ENCODE measurements around the gene STARD3.

The STARD3 gene

DNA sequence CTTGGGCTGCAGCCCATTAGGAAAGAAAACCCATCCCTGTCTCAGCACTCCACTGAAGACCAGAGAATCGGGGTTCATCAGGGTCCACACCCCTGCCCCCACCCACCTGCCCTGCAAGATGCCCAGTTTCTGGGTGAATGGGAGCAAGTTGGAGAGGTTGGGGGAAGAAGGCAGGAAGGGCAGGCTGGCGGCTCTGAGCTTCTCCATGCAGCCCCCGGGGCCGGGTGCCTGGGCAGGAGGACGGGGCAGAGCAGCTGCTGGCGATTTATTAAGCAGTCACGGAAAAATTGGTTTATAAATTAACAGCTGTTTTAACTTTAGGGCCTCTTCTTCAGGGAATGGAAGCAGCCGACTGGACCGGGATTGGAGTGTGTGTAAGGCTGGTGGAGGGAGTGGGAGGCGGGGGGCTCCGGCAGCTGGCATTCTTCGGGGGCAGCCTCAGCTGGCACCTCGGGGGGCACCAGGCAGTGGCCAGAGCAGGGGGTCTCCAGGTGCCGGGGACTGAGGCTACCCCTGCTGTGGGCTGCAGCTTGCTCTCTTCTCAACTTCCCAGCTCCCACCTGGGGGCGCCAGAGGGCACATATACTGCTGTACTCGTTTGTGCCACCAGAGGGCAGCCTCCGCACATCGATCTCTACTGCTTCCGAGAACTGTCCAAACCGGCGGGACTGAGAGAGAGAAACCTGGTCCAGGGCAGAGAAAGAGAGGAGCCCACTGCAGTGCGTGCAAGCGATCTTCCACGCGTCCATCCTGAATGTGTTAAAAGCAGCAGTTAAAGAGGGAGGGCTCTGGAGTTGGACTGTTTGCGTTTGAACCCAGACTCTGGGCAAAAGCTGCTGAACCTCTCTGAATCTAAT, 15.2 kb upstream of the STARD3 start:
- peak; percentile 83 for DNase-seq (ENCODE audit: low spot score)

- no peak for DNase-seq (ENCODE audit: low spot score)
Observed at GRCh38 chr17:39622380-39623006, 14.5 kb upstream of the STARD3 start.

DNA sequence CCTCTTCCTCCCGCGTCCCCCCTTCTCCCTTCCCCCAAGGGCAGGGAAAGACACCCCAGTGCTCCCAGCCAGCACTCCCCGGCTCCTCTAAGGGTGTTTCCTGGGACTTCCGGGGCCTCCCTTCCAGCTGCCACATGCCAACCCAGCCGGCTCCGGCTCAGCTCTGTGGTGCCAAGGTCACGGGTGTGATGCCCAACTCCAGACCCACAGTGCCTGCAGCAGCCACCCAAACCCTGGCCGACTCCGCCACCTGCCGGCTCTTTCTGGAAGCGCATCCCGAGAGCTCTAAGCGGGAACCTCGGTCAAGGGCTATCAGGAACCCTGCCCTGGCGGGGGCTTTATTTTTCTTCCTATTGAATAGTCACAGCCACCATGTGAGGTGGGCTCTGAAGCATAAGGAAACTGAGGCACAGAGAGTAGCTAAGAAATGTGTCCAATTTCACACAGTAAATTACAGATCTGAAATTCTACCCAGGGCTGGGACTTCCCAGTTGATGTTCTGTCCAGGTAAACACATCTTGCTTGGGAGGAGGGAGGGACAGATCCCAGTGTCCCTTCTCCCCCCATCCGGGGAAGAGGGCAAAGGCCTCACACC, 13.5 kb upstream of the STARD3 start:
- DNase-seq (ENCODE audit: low spot score), result peak; percentile 75

DNA sequence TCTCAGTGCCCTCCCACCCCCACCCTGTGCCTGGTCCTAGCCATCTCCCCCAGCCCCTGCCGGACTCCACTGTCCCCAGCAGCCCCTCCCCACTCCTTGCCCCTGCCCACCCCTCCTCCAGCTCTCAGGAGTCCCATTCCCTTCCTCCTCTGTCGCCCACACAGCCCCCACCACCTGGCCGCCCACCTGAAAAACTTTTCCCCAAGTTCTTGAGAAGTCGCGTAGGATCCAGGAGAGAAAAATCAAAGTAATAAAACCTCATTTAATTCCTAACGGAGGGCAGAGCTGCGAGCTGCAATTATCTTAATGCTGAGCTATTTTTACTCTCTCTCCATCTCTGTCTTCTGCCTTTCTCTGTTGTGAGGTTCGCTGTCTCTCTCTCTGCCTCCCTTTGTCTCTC, 12.6 kb upstream of the STARD3 start:
- no peak for DNase-seq (ENCODE audit: low spot score)

DNA sequence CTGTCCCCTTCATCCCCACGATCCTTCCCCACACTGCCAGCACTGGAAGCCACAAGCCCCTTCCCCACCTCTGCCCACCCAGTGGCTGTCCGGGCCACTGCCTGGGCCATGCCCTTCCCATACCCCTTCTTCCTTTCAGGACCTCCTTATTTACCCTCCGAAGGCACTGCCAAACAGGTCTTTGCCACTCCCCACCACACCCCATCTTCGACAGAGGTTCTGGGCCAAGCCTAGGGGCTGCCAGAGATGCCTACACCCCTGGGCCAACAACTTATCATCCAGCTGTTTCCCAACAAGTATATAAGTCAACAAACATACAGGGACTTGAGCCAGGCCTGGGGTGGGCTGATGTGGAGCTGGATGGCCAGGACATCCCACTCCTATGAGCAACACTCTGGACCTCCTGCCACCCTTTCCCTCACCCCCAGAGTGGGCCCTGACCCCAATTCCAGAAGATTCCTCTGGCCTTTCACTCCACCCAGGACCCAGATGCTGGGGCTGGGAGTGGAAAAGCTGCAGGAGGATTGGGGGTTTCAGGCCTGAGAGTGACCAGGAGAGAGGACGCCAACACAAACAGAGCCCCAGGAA, 11.7 kb upstream of the STARD3 start:
- no peak for DNase-seq (ENCODE audit: low spot score)

DNA sequence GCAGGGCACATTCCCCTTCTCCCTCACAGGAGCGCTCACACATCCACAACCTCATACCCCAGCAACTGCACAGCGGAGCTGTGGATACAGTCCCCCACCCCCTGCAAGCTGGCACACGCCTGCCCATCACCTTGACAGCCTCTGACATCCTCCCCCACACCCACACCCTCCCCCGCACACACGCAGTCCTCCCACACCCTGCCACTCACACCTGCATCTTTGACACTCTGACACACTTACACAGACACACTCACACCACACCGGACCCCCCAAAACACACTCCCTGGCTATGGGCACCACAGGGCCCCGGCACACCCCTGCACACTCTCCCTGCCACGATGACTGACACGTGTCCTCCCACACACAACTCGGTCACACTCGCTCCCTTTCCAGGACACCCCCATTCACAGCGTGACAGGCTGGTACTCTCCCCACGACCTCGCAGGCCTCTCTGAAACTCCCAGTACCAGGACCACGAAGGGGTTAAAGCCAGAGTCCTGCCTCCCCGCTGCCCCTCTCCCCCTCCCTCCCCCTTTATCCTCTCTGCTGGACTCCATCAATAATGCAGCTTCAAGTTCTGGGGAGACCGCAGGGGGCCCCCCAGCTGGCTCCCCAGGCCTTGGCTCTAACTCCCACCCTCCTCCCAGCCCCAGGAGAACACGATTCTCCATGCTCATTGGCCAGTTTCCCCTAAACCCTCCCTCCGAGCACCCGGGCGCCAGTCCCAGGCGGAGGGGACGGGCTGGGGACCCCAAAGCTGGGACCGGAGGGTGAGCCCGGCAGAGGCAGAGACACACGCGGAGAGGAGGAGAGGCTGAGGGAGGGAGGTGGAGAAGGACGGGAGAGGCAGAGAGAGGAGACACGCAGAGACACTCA, 10.5 kb upstream of the STARD3 start, which contains the start of gene PPP1R1B:
Gene PPP1R1B (plus strand): TSS at position 782 of the 876 bp plus-strand sequence. CDS start 441 bp downstream, outside the sequence.
- DNase-seq (ENCODE audit: low spot score), result no peak

DNA sequence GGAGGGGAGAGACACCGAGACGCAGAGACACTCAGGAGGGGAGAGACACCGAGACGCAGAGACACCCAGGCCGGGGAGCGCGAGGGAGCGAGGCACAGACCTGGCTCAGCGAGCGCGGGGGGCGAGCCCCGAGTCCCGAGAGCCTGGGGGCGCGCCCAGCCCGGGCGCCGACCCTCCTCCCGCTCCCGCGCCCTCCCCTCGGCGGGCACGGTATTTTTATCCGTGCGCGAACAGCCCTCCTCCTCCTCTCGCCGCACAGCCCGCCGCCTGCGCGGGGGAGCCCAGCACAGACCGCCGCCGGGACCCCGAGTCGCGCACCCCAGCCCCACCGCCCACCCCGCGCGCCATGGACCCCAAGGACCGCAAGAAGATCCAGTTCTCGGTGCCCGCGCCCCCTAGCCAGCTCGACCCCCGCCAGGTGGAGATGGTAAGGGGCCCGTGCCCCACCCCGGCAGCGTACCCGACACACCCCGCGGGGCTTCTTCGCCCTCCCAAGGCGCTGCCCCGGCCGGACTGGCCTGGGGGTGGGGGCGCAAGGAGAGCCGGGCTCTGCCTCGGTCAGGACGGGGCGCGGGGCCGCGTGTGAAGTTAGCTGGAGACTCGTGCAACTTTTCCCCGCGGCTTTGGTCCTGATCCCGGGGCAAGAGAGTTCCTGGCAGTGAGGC, 9.8 kb upstream of the STARD3 start:
- DNase-seq (ENCODE audit: low spot score), result no peak

- no peak for DNase-seq (ENCODE audit: low spot score)
Observed at GRCh38 chr17:39627712-39628516, 9.0 kb upstream of the STARD3 start.

GRCh38 chr17:39628655-39629493, 8.1 kb upstream of the STARD3 start:
- no peak for DNase-seq (ENCODE audit: low spot score)

GRCh38 chr17:39629494-39629880, 7.5 kb upstream of the STARD3 start:
- no peak for DNase-seq (ENCODE audit: low spot score)

- DNase-seq (ENCODE audit: low spot score), result no peak
Observed at GRCh38 chr17:39629898-39630297, 7.0 kb upstream of the STARD3 start.

GRCh38 chr17:39631403-39631802, 5.5 kb upstream of the STARD3 start:
- DNase-seq (ENCODE audit: low spot score), result peak; percentile 58

GRCh38 chr17:39632153-39632941, 4.6 kb upstream of the STARD3 start:
- no peak for DNase-seq (ENCODE audit: low spot score)

DNA sequence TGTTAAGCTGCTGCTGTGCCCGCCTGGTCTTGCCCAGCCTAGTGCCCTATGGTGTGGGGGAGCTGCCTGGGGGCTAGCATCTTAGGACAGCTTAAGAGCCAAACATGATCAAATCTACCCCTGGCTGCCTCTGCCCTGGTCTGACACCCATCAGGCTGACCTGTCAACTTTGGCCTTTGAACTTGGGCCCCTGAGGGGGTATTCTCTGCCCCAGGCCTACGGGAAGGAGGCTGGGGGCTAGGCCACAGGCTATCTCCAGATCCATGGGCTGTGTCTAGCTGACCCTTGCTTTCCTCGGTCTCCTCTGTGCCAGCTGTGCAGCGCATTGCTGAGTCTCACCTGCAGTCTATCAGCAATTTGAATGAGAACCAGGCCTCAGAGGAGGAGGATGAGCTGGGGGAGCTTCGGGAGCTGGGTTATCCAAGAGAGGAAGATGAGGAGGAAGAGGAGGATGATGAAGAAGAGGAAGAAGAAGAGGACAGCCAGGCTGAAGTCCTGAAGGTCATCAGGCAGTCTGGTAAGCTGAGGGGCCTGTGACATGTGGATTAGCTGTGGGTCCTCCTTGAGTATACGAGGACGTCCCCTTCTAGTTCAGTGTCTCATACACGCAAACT, 3.3 kb upstream of the STARD3 start:
- no peak for DNase-seq (ENCODE audit: low spot score)

DNA sequence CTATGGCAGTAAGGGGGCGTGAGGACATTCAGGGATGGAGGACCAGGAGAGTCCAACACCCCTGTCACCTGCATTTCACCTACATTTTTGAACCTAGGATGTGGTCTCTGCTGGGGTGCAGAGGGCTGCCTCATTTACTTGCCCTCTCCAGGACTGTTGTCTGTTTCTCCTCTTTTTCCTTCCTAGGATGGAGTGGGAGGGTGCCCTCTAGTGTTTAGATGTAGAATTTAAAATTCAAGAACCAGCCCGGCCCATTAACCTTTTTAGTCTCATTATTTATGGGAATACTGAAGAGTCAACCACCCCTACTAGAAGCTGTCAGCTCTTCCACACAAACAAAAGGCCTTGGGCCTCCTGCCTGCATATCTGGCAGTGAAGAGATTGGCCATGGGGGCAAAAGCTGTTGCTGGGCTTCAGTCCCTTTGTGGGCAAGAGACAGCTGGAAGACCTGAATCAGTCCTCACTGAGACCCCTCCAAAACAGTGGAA, 2.5 kb upstream of the STARD3 start:
- DNase-seq (ENCODE audit: low spot score), result peak; percentile 62

DNA sequence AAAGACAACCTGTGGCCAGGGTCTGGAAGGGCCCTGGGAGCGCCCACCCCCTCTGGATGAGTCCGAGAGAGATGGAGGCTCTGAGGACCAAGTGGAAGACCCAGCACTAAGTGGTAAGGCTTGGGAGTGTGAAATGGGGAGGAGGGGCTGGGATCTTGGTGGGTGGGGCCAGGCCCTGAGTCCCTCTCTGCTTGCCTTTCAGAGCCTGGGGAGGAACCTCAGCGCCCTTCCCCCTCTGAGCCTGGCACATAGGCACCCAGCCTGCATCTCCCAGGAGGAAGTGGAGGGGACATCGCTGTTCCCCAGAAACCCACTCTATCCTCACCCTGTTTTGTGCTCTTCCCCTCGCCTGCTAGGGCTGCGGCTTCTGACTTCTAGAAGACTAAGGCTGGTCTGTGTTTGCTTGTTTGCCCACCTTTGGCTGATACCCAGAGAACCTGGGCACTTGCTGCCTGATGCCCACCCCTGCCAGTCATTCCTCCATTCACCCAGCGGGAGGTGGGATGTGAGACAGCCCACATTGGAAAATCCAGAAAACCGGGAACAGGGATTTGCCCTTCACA, 1.2 kb upstream of the STARD3 start:
- DNase-seq (ENCODE audit: low spot score), result no peak

DNA sequence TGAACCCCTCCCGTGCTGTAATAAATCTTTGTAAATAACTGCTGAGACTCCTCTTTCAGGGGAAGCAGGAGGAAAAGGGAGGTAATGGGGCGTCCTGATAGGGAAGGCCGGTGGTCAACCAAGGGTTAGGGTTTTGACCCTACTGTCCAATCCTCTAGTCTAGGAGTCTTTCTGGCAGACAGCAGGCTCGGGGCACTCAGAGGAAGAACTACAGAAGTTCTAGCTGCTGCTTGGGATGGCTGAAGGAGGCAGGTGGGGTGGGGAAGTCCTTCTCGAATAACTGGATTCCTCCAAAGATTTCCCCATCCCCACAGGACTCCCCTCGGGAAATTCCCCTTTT, 387 bp upstream of the STARD3 start:
- no peak for DNase-seq (ENCODE audit: low spot score)

- DNase-seq (ENCODE audit: low spot score), result no peak
Observed at GRCh38 chr17:39638317-39638716, 1.4 kb downstream of the STARD3 start.

Measured in kidney tubule cell (primary cell).